IMR-90 (cell line): Measurements from ENCODE around the gene S100A1. TPM values are rescaled to one million over a fixed set of nuclear protein-coding genes. Genes with fewer than 3 reads are reported as not detected.

ENCODE experiments used
- ATAC-seq: fragments of 200-7000 bp; cut with Tn5 transposase; 2 replicates; pipeline ENCODE4 v1.9.1; 2020; ENCODE audit warnings: low read depth, mild to moderate bottlenecking, moderate library complexity
- BruUV-seq: library from RNA; stranded (reverse); fragments of 400-500 nt; replicated peaks from 2 replicates; lab custom pipeline; 2021; lab: Mats Ljungman, UMichigan
- CTCF ChIA-PET: fragments of 300-600 bp; formaldehyde crosslinking; extraction: SDS; loops from one replicate; lab custom pipeline; 2021; ENCODE audit warnings: antibody characterized with exemption; lab: Yijun Ruan, JAX
- POLR2A ChIA-PET: fragments of 300-600 bp; sonication (Branson Sonifier 250); formaldehyde crosslinking; loops from one replicate; lab custom pipeline; 2022; ENCODE audit warnings: antibody characterized with exemption; ENCODE audit not compliant: unreplicated experiment; lab: Charles Lee
- DNase-seq: peaks from one replicate; pipeline ENCODE4 v3.0.0; 2013
- H2AFZ ChIP-seq: replicated peaks from 2 replicates; pipeline ENCODE3; 2013; ENCODE audit warnings: low read length, mild to moderate bottlenecking; ENCODE audit not compliant: poor library complexity
- H2AK5ac ChIP-seq: 2 replicates; pipeline ENCODE4 v1.6.1; 2013; ENCODE audit warnings: low read depth, low read length, inconsistent platforms
- H2AK9ac ChIP-seq: replicated peaks from 2 replicates; pipeline ENCODE3; 2013; ENCODE audit warnings: mild to moderate bottlenecking, low read depth, low read length, moderate library complexity; ENCODE audit not compliant: poor library complexity
- H2BK120ac ChIP-seq: 2 replicates; pipeline ENCODE4 v1.6.1; 2013; ENCODE audit warnings: low read depth, low read length, inconsistent platforms
- H2BK15ac ChIP-seq: 3 replicates; pipeline ENCODE4 v1.6.1; 2013; ENCODE audit warnings: low read depth, low read length, inconsistent platforms
- H2BK20ac ChIP-seq: 2 replicates; pipeline ENCODE4 v1.6.1; 2013; ENCODE audit warnings: low read depth, mild to moderate bottlenecking, inconsistent platforms, low read length, moderate library complexity
- H2BK5ac ChIP-seq: 2 replicates; pipeline ENCODE4 v1.6.1; 2013; ENCODE audit warnings: mild to moderate bottlenecking, low read depth, low read length, inconsistent platforms; ENCODE audit not compliant: poor library complexity, severe bottlenecking
- H3K14ac ChIP-seq: replicated peaks from 2 replicates; pipeline ENCODE4 v1.6.1; 2013; ENCODE audit warnings: low read depth, low read length, inconsistent platforms
- H3K18ac ChIP-seq: 2 replicates; pipeline ENCODE4 v1.6.1; 2013; ENCODE audit warnings: low read depth, low read length, control low read depth
- H3K23ac ChIP-seq: 2 replicates; pipeline ENCODE4 v1.6.1; 2013; ENCODE audit warnings: low read depth, low read length, inconsistent platforms
- H3K27ac ChIP-seq: 2 replicates; pipeline ENCODE4 v1.5.1; 2013; ENCODE audit warnings: mild to moderate bottlenecking, control low read depth, low read length; ENCODE audit not compliant: insufficient read depth
- H3K27me3 ChIP-seq: 2 replicates; pipeline ENCODE4 v1.6.1; 2013; ENCODE audit warnings: low read length; ENCODE audit not compliant: control insufficient read depth, insufficient read depth
- H3K36me3 ChIP-seq: 2 replicates; pipeline ENCODE4 v1.6.1; 2013; ENCODE audit warnings: low read length, mixed read lengths; ENCODE audit not compliant: control insufficient read depth, insufficient read depth
- H3K4ac ChIP-seq: 2 replicates; pipeline ENCODE4 v1.6.1; 2013; ENCODE audit warnings: low read depth, low read length, inconsistent platforms
- H3K4me1 ChIP-seq: 2 replicates; pipeline ENCODE4 v1.6.1; 2013; ENCODE audit warnings: low read length, mixed read lengths; ENCODE audit not compliant: control insufficient read depth, insufficient read depth
- H3K4me2 ChIP-seq: 2 replicates; pipeline ENCODE4 v1.6.1; 2013; ENCODE audit warnings: low read depth, mild to moderate bottlenecking, control low read depth, low read length, moderate library complexity
- H3K4me3 ChIP-seq: 2 replicates; pipeline ENCODE4 v1.5.1; 2013; ENCODE audit warnings: low read depth, mild to moderate bottlenecking, control low read depth, low read length, moderate library complexity; ENCODE audit not compliant: insufficient read depth
- H3K56ac ChIP-seq: 2 replicates; pipeline ENCODE4 v1.6.1; 2013; ENCODE audit warnings: low read length, inconsistent platforms; ENCODE audit not compliant: insufficient read depth; ENCODE audit errors: extremely low read depth
- H3K79me1 ChIP-seq, 2 experiments: 2 replicates each; pipeline ENCODE4 v1.6.1; 2013; ENCODE audit warnings: low read length in 2 of 2, inconsistent platforms in 1 of 2, low read depth in 1 of 2
- H3K9ac ChIP-seq: 2 replicates; pipeline ENCODE4 v1.6.1; 2013; ENCODE audit warnings: low read depth, low read length, control low read depth
- H3K9me1 ChIP-seq: 2 replicates; pipeline ENCODE4 v1.6.1; 2013; ENCODE audit warnings: low read length, inconsistent platforms; ENCODE audit not compliant: insufficient read depth
- H3K9me3 ChIP-seq: 2 replicates; pipeline ENCODE4 v1.6.1; 2013; ENCODE audit warnings: low read length; ENCODE audit not compliant: control insufficient read depth, insufficient read depth
- H4K20me1 ChIP-seq: 2 replicates; pipeline ENCODE4 v1.6.1; 2013; ENCODE audit warnings: low read length, inconsistent platforms; ENCODE audit not compliant: insufficient read depth
- H4K5ac ChIP-seq: 2 replicates; pipeline ENCODE4 v1.6.1; 2013; ENCODE audit warnings: mild to moderate bottlenecking, low read depth, low read length, control low read depth
- H4K8ac ChIP-seq, 2 experiments: 2 replicates each; pipeline ENCODE4 v1.6.1; 2013; ENCODE audit warnings: low read depth in 2 of 2, low read length in 2 of 2, control low read depth in 1 of 2, inconsistent platforms in 1 of 2
- H4K91ac ChIP-seq: 2 replicates; pipeline ENCODE4 v1.6.1; 2013; ENCODE audit warnings: low read depth, low read length, inconsistent platforms; ENCODE audit not compliant: insufficient read depth
- BHLHE40 ChIP-seq: fragments of 150-350 bp; IDR thresholded peaks from 2 replicates; pipeline ENCODE4 v1.6.1; 2016; ENCODE audit warnings: mild to moderate bottlenecking, low read depth, low read length
- CEBPB ChIP-seq: IDR thresholded peaks from 2 replicates; pipeline ENCODE4 v1.6.1; 2012; ENCODE audit warnings: low read depth, low read length, improper control_type of control experiment
- CHD1 ChIP-seq: IDR thresholded peaks from 2 replicates; pipeline ENCODE4 v1.6.1; 2012; ENCODE audit warnings: low read depth, low read length, improper control_type of control experiment
- CTCF ChIP-seq: conservative IDR thresholded peaks from 2 replicates; pipeline ENCODE4 v1.5.1; 2012; ENCODE audit warnings: mild to moderate bottlenecking, low read depth, low read length, improper control_type of control experiment
- ELK1 ChIP-seq: fragments of 150-350 bp; IDR thresholded peaks from 2 replicates; pipeline ENCODE4 v1.6.1; 2016; ENCODE audit warnings: low read depth, mild to moderate bottlenecking, low read length, moderate library complexity, borderline replicate concordance
- FOS ChIP-seq: fragments of 150-350 bp; IDR thresholded peaks from 2 replicates; pipeline ENCODE4 v1.6.1; 2016; ENCODE audit warnings: low read depth, low read length
- MAFK ChIP-seq: IDR thresholded peaks from 2 replicates; pipeline ENCODE4 v1.6.1; 2012; ENCODE audit warnings: low read depth, low read length, improper control_type of control experiment
- MXI1 ChIP-seq: IDR thresholded peaks from 2 replicates; pipeline ENCODE4 v1.6.1; 2012; ENCODE audit warnings: low read depth, mild to moderate bottlenecking, low read length, moderate library complexity, borderline replicate concordance
- NFE2L2 ChIP-seq: fragments of 150-350 bp; IDR thresholded peaks from 2 replicates; pipeline ENCODE4 v1.6.1; 2016; ENCODE audit warnings: low read depth, mild to moderate bottlenecking, low read length
- POLR2A ChIP-seq: IDR thresholded peaks from 2 replicates; pipeline ENCODE4 v1.6.1; 2012; ENCODE audit warnings: mild to moderate bottlenecking, low read depth, low read length
- RCOR1 ChIP-seq: IDR thresholded peaks from 2 replicates; pipeline ENCODE4 v1.6.1; 2012; ENCODE audit warnings: mild to moderate bottlenecking, low read length, improper control_type of control experiment; ENCODE audit not compliant: insufficient replicate concordance
- RFX5 ChIP-seq: IDR thresholded peaks from 2 replicates; pipeline ENCODE4 v1.8.0; 2012; ENCODE audit warnings: low read depth, mild to moderate bottlenecking, low read length, moderate library complexity
- SMC3 ChIP-seq: fragments of 150-350 bp; IDR thresholded peaks from 2 replicates; pipeline ENCODE4 v1.6.1; 2016; ENCODE audit warnings: low read depth, mild to moderate bottlenecking, antibody characterized with exemption, low read length, moderate library complexity
- USF2 ChIP-seq: fragments of 150-350 bp; IDR thresholded peaks from 2 replicates; pipeline ENCODE4 v1.6.1; 2017; ENCODE audit warnings: mild to moderate bottlenecking, antibody characterized with exemption, low read length, low read depth
- WGBS, 2 experiments: methylation state at CpG; one replicate each; pipeline versions ENCODE4 v1.1.5 to v1.1.7; 2013; ENCODE audit warnings: missing lambda C conversion rate in 2 of 2; ENCODE audit not compliant: insufficient read length in 1 of 2; ENCODE audit errors: extremely low coverage in 2 of 2; 5-methylcytosine and 5-hydroxymethylcytosine counted together
- dilution Hi-C: fragments of 300-500 bp; cut with HindIII; formaldehyde crosslinking; loops from one replicate; pipeline ENCODE4 v1.14.3; 2018; ENCODE audit warnings: low sequenced_read_pairs; ENCODE audit not compliant: unreplicated experiment
- in situ Hi-C: fragments of 300-500 bp; cut with MboI; formaldehyde crosslinking; loops from 3 replicates; pipeline ENCODE4 v1.14.3; 2019; ENCODE audit warnings: low sequenced_read_pairs, inconsistent platforms, mixed read lengths
- intact Hi-C: fragments of 100-400 bp; cut with micrococcal nuclease; formaldehyde crosslinking; loops from 2 replicates; pipeline ENCODE4 v1.10.0; 2022
- polyA plus RNA-seq, 3 experiments: library from polyadenylated mRNA; depleted of rRNA; stranded (reverse); fragments of >200 nt; gene quantifications; 2 replicates each; pipeline ENCODE4 v1.2.3, GENCODE V29; 2012; ENCODE audit warnings: low replicate concordance in 1 of 3
- total RNA-seq: library from RNA; depleted of rRNA; stranded (reverse); fragments of >200 nt; gene quantifications from 2 replicates; pipeline ENCODE4 v1.2.3, GENCODE V29; 2012

S100A1 gene
- total and polyA plus RNA-seq, 2 of the 4 experiments (the other 2 are of a cell fraction): 0.18 to 0.29 TPM

- H3K4me2 ChIP-seq: peak within 1 kb of the TSS; percentile 94
- H2BK15ac ChIP-seq: peak within 1 kb of the TSS; percentile 61; the same call in 2 of the 3 replicates
- peaks cover 11% of the 10 kb centered on the region; the same call in 1 of the 2 replicates for H4K20me1 ChIP-seq
- intact Hi-C loops: loop anchor here (2.0 kb wide), 1 partner anchor 40 kb away; no protein-coding TSS in a partner anchor
- peak within 1 kb of the TSS; percentile 99 for H2AK9ac ChIP-seq
- H3K79me1 ChIP-seq: peaks cover 14 to 48% of the 10 kb centered on the region in 2 experiments
- peak within 1 kb of the TSS; percentile 99 for H3K9ac ChIP-seq
- H3K9me1 ChIP-seq: peaks cover 16% of the 10 kb centered on the region
- peak within 1 kb of the TSS; percentile 75 for H2AFZ ChIP-seq
- no peaks in the 10 kb centered on the region for H3K27me3 ChIP-seq
- H4K8ac ChIP-seq: peak within 1 kb of the TSS; percentile 79 to 82
- H2BK5ac ChIP-seq: peak within 1 kb of the TSS; percentile 90
- H3K4me3 ChIP-seq: peak within 1 kb of the TSS; percentile 96
- H3K36me3 ChIP-seq: peaks cover 3% of the 10 kb centered on the region
- DNase-seq: peak; percentile 61
- peak within 1 kb of the TSS; percentile 76 for H2BK120ac ChIP-seq
- BruUV-seq: no TSS peak
- peak within 1 kb of the TSS; percentile 92 for H2AK5ac ChIP-seq
- in situ Hi-C loops: no loop called here
- dilution Hi-C loops: no loop called here
- peaks cover 43% of the 10 kb centered on the region for H3K4me1 ChIP-seq
- peak within 1 kb of the TSS; percentile 75; the same call in 1 of the 2 replicates for H3K56ac ChIP-seq
- peak within 1 kb of the TSS; percentile 69 for H3K18ac ChIP-seq
- no peaks in the 10 kb centered on the region for H3K9me3 ChIP-seq
- CTCF ChIA-PET: interaction anchor here (0.7 to 3.3 kb wide), 5 partner anchors 9 to 79 kb away, joined by 3 to 18 read pairs (median 4); partner anchors contain the start of genes S100A1 and S100A13
- H3K23ac ChIP-seq: peak within 1 kb of the TSS; percentile 93
- H3K14ac ChIP-seq: peak within 1 kb of the TSS; percentile 93
- H4K91ac ChIP-seq: peak within 1 kb of the TSS; percentile 88
- peak within 1 kb of the TSS; percentile 90 for H3K4ac ChIP-seq
- POLR2A ChIA-PET: interaction anchor here (0.5 to 1.5 kb wide), 3 partner anchors 14 to 170 kb away, joined by 3 to 10 read pairs (median 6); partner anchors contain the start of gene S100A13
- H3K27ac ChIP-seq: peak within 1 kb of the TSS; percentile 95
- peak within 1 kb of the TSS; percentile 88 for H4K5ac ChIP-seq
- H2BK20ac ChIP-seq: peak within 1 kb of the TSS; percentile 63
- peak; percentile 76 for ATAC-seq
- 0% methylated on average over 2 of the region's 9 CpGs; no CpG with 5 or more reads in 1 of the 2 experiments for WGBS, 2 experiments
- TF ChIP-seq SMC3 (no peak), BHLHE40 (no peak), FOS (no peak), CTCF (no peak), RFX5 (no peak), MXI1 (no peak), MAFK (no peak), ELK1 (no peak), USF2 (no peak), CEBPB (no peak), NFE2L2 (no peak), POLR2A (peak; percentile 75), CHD1 (no peak), RCOR1 (no peak)
These were observed 15.4 kb upstream of the S100A1 start, which contains the start of gene S100A16 for GRCh38 chr1:153612755-153613331. Gene S100A16 (minus strand): TSS chr1:153613137. CDS start chr1:153608151, 4,986 bp downstream.
